KOPT-K1 (cell line): ENCODE data around the gene CACNA2D3.

ENCODE experiments used
- H3K27ac ChIP-seq: fragments of 200-600 bp; sonication (generic); 2 replicates; pipeline ENCODE4 v1.5.1; 2016; ENCODE audit warnings: antibody characterized with exemption, mild to moderate bottlenecking, low read depth, low read length; ENCODE audit not compliant: poor library complexity, severe bottlenecking
- H3K36me3 ChIP-seq: fragments of 200-600 bp; sonication (generic); 2 replicates; pipeline ENCODE4 v1.5.1; 2017; ENCODE audit warnings: antibody characterized with exemption, mild to moderate bottlenecking, low read length, moderate library complexity; ENCODE audit not compliant: insufficient read depth
- H3K9me3 ChIP-seq: fragments of 200-600 bp; sonication (generic); 2 replicates; pipeline ENCODE4 v1.5.1; 2017; ENCODE audit warnings: antibody characterized with exemption, low read length, mild to moderate bottlenecking; ENCODE audit not compliant: insufficient read depth, poor library complexity, severe bottlenecking

CACNA2D3 gene

GRCh38 chr3:54515441-54516213 lies 393.3 kb downstream of the CACNA2D3 start:
- Histone ChIP-seq H3K9me3 (no peaks in the 10 kb centered on the region), H3K27ac (no peak overlapping the region), H3K36me3 (no peaks in the 10 kb centered on the region)

GRCh38 chr3:54517424-54517823 lies 395.1 kb downstream of the CACNA2D3 start:
- Histone ChIP-seq H3K36me3 (no peaks in the 10 kb centered on the region), H3K27ac (no peak overlapping the region)

GRCh38 chr3:54518011-54518675 lies 395.8 kb downstream of the CACNA2D3 start:
- H3K36me3 ChIP-seq, result no peaks in the 10 kb centered on the region
- H3K9me3 ChIP-seq, result no peaks in the 10 kb centered on the region

More at GRCh38 chr3:54517424-54517823, 395.1 kb downstream of the CACNA2D3 start:
- no peaks in the 10 kb centered on the region for H3K9me3 ChIP-seq

GRCh38 chr3:54519493-54519892 lies 397.1 kb downstream of the CACNA2D3 start:
- Histone ChIP-seq H3K9me3 (no peaks in the 10 kb centered on the region), H3K27ac (no peak overlapping the region)

More at GRCh38 chr3:54518011-54518675, 395.8 kb downstream of the CACNA2D3 start:
- no peak overlapping the region for H3K27ac ChIP-seq

GRCh38 chr3:54520060-54520459 lies 397.7 kb downstream of the CACNA2D3 start:
- H3K27ac ChIP-seq, result no peak overlapping the region
- H3K36me3 ChIP-seq, result no peaks in the 10 kb centered on the region

More at GRCh38 chr3:54519493-54519892, 397.1 kb downstream of the CACNA2D3 start:
- no peaks in the 10 kb centered on the region for H3K36me3 ChIP-seq

GRCh38 chr3:54527521-54527920 lies 405.2 kb downstream of the CACNA2D3 start:
- Histone ChIP-seq H3K27ac (no peak overlapping the region), H3K9me3 (no peaks in the 10 kb centered on the region), H3K36me3 (no peaks in the 10 kb centered on the region)

More at GRCh38 chr3:54520060-54520459, 397.7 kb downstream of the CACNA2D3 start:
- no peaks in the 10 kb centered on the region for H3K9me3 ChIP-seq

- H3K36me3 ChIP-seq, result no peaks in the 10 kb centered on the region
- no peaks in the 10 kb centered on the region for H3K9me3 ChIP-seq
- H3K27ac ChIP-seq, result no peak overlapping the region
Measured at GRCh38 chr3:54527953-54528352, 405.6 kb downstream of the CACNA2D3 start.

GRCh38 chr3:54528668-54529067 lies 406.3 kb downstream of the CACNA2D3 start:
- no peaks in the 10 kb centered on the region for H3K9me3 ChIP-seq
- no peaks in the 10 kb centered on the region for H3K36me3 ChIP-seq
- H3K27ac ChIP-seq, result no peak overlapping the region

- Histone ChIP-seq H3K9me3 (no peaks in the 10 kb centered on the region), H3K36me3 (no peaks in the 10 kb centered on the region), H3K27ac (no peak overlapping the region)
Measured at GRCh38 chr3:54530091-54530490, 407.7 kb downstream of the CACNA2D3 start.

GRCh38 chr3:54530944-54531343 lies 408.6 kb downstream of the CACNA2D3 start:
- no peaks in the 10 kb centered on the region for H3K36me3 ChIP-seq
- no peak overlapping the region for H3K27ac ChIP-seq
- H3K9me3 ChIP-seq, result no peaks in the 10 kb centered on the region

GRCh38 chr3:54531741-54532140 lies 409.4 kb downstream of the CACNA2D3 start:
- no peaks in the 10 kb centered on the region for H3K36me3 ChIP-seq
- H3K9me3 ChIP-seq, result no peaks in the 10 kb centered on the region
- H3K27ac ChIP-seq, result no peak overlapping the region

GRCh38 chr3:54533856-54534255 lies 411.5 kb downstream of the CACNA2D3 start:
- Histone ChIP-seq H3K9me3 (no peaks in the 10 kb centered on the region), H3K36me3 (no peaks in the 10 kb centered on the region), H3K27ac (no peak overlapping the region)

- Histone ChIP-seq H3K27ac (no peak overlapping the region), H3K9me3 (no peaks in the 10 kb centered on the region), H3K36me3 (no peaks in the 10 kb centered on the region)
Measured at GRCh38 chr3:54535619-54536018, 413.3 kb downstream of the CACNA2D3 start.

GRCh38 chr3:54536450-54536849 lies 414.1 kb downstream of the CACNA2D3 start:
- no peaks in the 10 kb centered on the region for H3K36me3 ChIP-seq
- no peaks in the 10 kb centered on the region for H3K9me3 ChIP-seq
- no peak overlapping the region for H3K27ac ChIP-seq

GRCh38 chr3:54537506-54537905 lies 415.2 kb downstream of the CACNA2D3 start:
- no peaks in the 10 kb centered on the region for H3K36me3 ChIP-seq
- no peak overlapping the region for H3K27ac ChIP-seq
- no peaks in the 10 kb centered on the region for H3K9me3 ChIP-seq
